AG09319 (cell line): ENCODE data around the gene LMO2.
"Not testable (repeated sequence)": the region's sequence is repeated elsewhere in the genome, so short reads cannot be mapped to it uniquely, and the experiment has no call there.

Source experiments
- DNase-seq: peaks from one replicate; pipeline ENCODE4 v3.0.0-alpha.2; 2010; ENCODE audit warnings: low read depth; ENCODE audit errors: extremely low read depth
- CTCF ChIP-seq: IDR thresholded peaks from 2 replicates; pipeline ENCODE4 v1.5.1; 2011; ENCODE audit warnings: low read depth, mild to moderate bottlenecking, inconsistent platforms, low read length, moderate library complexity

The LMO2 gene

GRCh38 chr11:33828604-33829429 lies 63.1 kb downstream of the LMO2 start:
- TF ChIP-seq CTCF, result no peak

DNA sequence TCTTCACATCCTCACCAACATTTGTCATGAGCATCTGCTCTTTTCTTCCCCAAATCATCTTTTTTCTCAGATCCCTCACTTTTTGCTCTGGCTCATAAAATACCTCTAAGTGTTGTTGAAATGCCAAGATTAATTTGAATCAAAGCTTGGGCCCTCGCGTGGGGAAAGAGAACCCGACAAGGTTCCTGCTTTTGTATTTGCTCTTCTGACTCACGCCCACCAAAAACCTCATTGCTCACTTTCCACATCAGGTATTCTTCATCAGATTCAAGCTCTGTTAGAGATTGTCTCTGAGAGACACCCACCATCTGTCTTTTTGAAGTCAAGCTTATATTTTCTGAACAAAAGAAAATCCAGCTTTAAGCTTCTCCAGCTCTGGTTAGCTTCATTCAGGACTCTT lies 64.7 kb downstream of the LMO2 start:
- TF ChIP-seq CTCF, result no peak

More at GRCh38 chr11:33828604-33829429, 63.1 kb downstream of the LMO2 start:
- no peak for DNase-seq

GRCh38 chr11:33825854-33826560 lies 65.9 kb downstream of the LMO2 start:
- DNase-seq, result no peak
- no peak for TF ChIP-seq CTCF

More for the DNA sequence above, 64.7 kb downstream of the LMO2 start:
- DNase-seq, result no peak

- DNase-seq, result not testable (repeated sequence)
Measured at GRCh38 chr11:33822981-33823380, 68.9 kb downstream of the LMO2 start.

- no peak for TF ChIP-seq CTCF
- DNase-seq, result no peak
Measured at GRCh38 chr11:33819278-33820035, 72.4 kb downstream of the LMO2 start.
